Measurements from ENCODE around the gene FYN.
A peak's percentile ranks its signal among the peaks of the same experiment; 100 is the strongest.

The FYN gene

DNA sequence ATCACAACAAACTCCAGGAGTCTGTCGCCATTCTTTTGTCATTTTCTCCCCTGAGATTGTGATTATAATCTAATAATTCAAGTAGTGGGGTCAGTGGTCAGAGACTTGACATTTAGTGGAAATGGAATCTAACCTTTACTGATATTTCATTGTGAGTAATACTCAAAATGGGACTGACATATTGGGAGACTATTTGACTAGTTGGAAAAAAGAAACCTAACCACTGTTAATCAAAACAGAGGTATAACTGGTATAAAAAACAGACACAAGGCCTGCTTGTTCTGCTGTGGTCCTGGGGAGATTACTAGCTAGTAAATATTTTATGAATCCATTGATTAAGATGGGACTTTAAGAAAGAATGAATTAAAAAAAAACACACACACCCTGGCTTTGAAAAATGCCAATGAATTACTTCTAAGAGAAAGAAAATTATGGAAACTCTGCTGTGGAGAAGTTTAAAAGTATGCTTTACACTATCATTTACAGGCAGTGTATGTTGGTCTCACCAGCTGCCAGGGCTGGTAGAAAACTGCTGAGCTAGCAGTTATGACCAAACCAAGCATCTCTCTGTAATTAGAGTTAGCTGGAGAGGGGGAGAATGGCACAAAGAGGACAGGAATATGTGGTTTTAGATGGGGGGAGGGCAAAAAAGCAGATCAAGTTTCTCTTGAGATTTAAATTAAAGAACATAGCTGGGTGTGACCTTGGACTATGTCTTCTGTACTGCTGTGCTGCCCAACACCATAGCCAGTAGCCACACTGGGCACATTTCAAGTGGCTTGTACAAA lies 103.7 kb downstream of the FYN start:
- DNase-seq (ENCODE audit: low read depth in 2 of 2) = no peak

DNA sequence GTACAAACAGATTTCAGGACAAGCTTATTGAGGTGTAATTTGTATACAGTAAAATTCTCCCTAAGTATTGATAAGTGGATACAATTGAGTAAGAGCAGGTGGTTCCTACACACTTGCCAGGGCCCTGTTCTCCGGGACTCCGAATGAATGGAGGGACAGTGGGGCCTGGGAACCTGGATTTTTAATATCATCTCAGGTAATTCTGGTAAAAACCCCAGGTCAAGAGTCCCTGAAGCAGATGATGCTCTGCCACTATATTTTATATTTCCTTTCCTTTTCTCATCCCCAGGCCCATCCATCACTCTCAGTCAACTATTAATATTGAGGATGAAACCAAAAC lies 104.9 kb downstream of the FYN start:
- DNase-seq (ENCODE audit: low read depth in 2 of 2) = no peak

DNA sequence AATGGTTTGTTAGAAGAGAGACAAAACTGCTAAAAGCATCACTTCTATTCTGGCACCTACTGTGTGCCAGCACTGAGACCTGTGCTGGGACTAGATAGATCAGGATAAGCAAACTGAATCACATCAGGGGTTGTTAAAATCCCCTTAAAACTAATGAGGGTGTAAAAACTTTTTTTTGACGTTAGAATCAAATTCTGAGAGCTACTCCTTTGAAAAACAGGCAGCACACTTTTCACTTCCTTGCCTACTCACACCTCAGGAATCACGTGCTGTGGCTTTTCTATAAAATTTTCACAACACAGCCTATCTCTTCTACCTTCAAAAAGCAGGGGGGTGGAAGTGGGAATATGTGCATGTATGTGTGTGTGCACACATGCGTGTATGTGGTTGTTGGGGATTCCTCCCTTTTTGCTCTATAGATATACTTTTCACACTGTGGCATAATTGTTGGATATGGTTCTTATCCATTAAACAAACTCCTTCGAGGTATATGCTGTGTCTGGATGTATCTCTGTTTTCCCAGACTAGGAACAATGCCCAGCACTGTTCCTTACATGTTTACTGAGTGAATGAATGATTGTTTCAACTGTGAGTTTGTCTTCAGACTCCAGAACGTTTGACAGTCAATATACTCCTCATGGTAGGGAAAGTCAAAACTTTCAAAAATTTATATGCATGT lies 105.4 kb downstream of the FYN start:
- no peak for DNase-seq (ENCODE audit: low read depth in 2 of 2)

DNA sequence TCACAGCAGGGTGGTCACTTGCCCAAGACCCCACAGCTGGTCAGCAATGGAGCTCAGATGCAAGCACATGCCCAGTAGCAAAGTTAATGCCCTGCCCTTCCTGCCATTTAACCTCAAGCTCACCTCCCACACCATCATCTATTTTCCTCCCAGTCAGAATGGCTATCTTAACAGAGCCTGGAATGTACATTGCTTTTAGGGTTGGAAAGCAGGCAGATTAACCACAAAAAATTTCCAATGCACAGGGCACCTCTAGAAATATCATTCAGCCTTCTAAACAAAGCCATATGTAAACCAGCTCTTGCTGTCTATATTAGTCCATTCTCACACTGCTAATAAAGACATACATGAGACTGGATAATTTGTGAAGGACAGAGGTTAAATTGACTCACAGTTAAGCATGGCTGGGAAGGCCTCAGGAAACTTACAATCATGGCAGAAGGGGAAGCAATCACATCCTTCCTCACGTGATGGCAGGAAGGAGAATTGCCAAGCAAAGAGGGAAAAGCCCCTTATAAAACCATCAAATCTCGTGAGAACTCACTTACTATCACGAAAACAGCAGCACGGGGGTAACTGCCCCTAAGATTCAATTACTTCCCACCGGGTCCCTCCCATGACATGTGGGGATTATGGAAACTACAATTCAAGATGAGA lies 106.9 kb downstream of the FYN start:
- no peak for DNase-seq (ENCODE audit: low read depth in 2 of 2)

DNA sequence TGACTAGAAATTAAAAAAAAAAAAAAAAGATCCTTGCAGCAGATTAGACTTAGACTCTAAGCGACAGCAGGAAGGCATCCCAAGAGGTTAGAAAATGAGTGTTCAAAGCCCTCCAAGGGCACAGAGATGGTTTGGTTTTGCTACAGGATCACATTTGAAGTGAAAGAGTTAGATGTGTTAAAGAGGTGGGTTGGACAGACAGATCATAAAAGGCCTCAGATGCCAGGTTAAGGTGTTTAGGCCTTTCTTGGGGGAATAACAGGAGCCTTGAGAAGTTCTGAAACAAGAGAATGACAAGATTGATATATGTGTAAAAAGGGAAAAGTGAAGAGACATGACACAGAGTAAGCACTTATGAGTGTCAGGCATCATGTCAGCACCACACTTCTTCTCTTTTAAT lies 107.5 kb downstream of the FYN start:
- DNase-seq (ENCODE audit: low read depth in 2 of 2) = no peak

DNA sequence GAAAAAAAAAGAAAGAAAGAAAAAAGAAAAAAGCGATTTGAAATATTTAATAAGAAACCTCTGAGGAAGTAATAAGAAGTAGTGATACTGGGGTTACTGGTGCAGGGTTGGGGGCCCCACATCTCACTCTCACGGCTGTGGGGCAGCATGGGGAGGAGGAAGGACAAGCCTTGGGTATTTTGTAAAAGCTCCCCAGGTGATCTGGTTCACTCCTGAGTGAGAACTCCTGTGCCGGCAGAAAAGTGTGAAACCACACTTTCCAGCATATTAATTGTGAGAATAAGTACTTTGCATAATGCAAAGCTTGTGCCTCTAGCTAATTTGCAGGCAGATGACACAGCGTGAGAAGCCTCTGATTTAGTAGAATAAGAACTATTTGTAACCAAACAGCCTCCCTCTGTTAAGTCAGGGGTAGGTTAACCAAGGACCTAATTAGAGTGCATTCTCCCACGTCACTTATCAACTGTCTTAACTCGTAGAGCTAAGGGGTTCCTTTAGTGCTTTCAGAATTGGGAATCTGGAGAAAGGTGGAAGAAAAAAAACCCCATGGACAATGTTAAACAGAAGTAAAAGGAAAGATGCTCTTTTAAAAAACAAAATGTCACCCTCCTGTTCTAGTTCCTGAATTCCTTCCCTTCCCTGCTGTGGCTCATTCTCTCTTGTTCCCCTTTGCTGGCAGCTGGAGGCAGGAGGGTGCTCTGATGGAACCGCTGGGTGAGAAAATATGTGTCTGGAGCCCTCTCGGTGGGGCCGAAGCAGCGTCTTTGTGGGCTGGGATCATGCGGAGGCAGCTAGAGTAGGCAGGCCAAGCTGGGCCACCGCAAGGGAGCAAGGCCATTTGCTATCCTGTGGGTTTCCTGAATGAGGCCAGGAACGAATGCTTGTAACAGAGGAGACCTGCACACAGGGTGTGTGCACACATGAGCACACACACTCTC lies 108.7 kb downstream of the FYN start:
- DNase-seq (ENCODE audit: low read depth in 2 of 2) = peak in 1 of 2 donors; percentile 33

DNA sequence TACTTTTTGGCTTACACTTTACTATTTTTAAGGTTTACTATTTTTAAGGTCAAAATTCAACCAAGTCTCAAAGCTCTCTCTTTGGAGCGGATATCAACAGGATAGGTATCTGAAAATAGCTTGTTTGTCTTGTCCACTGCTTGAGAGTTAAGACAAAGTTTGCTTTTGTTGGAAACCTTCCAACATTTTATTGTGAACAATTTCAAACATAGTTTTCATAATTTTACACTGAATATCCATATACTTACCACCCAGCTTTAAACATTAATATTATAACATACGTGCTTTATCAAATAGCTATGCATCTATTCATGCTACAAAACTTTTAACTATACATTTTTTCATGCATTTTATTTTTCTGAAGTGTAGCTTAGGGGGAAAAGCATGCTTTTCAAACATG lies 109.9 kb downstream of the FYN start:
- no peak for DNase-seq (ENCODE audit: low read depth in 2 of 2)

DNA sequence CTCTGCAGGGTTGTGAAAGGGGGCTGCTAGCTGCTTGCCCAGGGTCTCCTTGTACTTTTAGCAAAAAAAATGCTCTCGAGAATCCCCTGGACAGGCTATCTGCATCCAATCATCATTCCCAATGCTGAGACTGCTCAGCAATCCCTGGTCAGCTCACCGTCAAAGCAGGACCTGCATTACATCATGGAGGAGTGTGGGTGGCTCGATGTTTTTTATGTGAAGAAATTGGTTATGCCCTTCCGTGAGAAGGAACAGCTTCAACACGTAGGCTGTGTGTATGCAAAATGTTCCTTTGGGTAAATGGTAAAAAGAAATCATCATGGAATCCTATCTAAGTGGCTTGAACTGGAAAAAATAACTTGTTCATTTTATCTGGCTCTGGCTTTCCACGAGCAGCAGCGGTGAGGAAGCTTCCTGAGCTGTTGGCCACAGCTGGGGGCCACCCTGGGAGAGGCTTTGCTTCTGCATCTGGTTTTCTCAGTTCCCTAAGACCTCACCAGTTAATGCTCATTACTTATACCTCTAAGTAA lies 111.4 kb downstream of the FYN start:
- no peak for DNase-seq (ENCODE audit: low read depth in 2 of 2)

DNA sequence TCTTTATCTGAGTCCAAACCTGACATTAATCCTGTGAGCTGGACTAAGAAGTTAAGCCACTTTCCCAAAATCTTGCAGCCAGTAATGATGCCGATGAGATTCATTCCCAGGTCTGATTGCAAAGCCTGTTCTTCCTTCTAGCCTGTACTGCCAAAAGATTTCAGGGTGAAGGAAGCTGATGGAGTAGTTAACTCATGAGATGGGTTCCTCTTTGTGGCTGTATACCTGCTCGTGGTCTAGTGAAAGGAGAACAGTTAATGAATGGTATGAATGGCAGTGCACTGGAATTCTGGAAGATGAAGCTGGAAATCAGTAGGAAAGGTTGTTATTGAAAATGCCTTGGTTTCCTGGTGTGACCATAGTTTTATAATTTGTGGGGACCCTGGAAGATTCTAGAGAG lies 112.0 kb downstream of the FYN start:
- no peak for DNase-seq (ENCODE audit: low read depth in 2 of 2)

DNA sequence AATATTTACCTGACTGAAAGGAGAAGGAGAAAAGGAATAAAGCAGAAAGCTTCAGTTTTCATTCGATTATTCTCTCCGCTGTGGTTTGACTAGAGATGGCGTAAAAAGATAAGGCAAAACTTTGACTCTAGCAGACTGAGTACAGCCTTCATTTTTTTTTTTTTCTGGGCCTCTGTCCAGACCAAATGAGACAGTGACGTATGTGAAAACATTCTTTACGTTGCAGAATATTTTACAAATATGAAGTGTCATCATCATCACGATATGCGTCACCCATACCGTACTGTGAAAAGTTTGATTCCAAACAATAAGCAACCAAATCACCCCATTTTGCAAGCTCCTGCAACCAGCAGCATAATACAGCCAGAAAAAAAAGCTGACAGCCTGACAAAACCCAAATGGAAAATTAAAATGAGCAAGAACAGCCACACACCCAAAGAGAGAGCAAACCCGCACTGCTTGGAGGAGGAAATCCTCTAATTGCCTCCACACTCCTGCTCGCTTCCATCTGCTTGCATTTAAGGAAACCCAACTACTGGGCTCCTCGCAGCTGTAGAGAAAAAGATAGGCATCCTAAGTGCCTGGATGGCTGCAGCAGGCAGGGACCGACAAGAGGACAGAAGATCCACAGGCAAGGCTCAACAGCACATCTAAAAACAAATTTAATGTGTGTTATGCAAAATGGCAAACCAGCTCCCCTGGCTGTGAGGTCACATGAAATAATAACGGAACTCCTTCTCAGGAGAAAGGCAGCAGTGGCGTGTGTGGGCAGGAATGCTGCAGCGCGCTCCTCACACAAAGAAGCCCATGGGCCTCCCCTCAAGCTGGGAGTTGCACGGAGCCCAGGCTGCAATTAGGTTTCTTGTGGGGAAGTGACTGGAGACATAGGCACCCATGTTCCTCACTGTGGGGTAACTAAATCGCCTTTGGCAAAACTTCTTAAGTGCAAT lies 113.1 kb downstream of the FYN start:
- no peak for DNase-seq (ENCODE audit: low read depth in 2 of 2)

DNA sequence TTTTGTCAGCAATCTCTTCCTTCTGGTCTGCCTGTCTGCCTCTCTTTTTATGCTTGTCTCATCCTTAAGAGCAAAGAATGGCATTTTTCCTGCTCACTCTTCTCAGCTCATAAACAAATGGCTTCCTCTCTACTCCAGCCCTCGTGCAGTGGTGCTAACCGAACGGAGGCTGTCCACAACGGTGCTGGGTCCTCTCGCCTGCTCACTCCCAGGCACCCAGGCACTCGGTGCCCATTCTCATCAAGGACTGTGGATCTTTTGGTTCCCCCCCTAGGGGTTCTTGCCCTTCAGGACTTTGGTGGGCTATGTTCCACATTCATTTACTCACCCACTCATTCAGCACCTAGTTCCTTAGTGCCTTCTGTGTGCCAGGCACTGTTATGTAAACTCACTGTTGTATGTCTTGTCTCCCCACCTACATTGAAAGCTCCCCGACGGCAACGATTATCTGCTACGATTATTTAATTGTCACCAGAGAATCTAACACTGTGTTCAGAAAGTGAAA lies 113.9 kb downstream of the FYN start:
- no peak for DNase-seq (ENCODE audit: low read depth in 2 of 2)

DNA sequence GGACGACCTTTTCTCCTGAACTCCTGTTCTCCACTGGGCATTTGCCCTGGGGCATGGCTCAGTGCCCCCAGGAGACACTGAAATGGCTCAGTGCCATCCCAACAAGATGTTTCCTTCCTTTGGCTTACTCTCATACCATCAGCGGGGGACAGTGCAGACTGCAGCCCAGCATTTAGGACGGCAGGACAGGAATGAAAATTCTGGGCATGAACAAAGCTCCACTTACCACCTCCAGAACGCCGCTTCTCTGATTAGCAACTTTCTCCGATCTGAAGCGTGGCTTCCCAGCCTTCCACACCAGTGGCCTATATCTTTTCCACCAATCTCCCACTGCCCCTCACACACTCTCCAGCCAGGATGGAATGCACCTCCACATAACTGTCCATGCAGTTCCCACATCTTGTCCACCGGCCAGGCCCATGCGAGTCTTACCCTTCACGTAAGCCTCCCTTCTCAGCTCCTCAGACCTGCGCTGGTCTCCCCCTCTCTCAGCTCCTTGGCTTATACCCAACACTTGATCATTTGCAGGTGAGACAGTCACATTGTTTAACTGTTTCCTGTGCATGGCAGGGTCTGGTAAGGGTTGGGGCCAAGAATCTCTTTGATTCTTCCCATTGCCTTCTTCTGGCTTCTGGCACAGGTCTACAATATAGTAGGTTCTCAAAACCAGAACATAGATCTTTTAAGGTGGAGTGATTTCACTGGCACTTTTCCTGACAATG lies 114.5 kb downstream of the FYN start:
- no peak for DNase-seq (ENCODE audit: low read depth in 2 of 2)

DNA sequence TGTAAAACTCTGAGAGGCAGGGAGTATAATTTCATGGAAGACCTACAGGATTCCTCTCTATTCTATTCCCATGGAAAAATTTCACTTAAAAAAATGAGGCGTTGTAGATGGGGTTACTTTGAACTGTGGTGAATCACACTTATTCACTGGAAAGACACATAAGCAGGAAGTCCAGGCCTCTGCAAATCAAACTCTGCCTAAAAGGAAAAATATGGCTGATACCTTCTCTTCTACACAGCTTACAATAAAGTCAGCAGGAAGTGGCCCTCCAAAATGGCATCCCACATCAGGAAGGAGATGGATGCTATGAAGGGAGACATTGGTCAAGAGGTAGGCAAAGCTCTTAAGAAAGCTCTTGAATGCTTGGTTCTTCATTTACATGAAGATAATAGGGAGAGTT lies 115.9 kb downstream of the FYN start:
- no peak for DNase-seq (ENCODE audit: low read depth in 2 of 2)

DNA sequence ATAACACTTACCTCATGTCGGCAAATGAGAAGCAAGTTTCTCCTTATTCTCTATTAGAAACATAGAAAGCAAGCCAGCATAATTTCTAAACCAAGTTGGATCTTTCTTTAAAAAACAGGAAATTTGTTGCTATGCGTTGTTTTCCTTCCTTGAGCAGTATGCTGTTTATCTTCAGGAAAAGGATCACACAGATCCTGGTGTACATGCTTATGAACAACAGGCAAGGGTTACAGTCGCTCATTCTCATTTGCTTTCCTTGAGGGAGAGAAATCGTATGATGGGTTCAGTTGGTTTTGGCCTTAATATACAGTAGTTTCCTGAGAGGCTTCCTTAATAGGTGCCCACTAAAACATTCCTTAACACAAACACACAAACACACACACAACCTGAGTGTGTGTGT lies 118.8 kb downstream of the FYN start:
- no peak for DNase-seq (ENCODE audit: low read depth in 2 of 2)

DNA sequence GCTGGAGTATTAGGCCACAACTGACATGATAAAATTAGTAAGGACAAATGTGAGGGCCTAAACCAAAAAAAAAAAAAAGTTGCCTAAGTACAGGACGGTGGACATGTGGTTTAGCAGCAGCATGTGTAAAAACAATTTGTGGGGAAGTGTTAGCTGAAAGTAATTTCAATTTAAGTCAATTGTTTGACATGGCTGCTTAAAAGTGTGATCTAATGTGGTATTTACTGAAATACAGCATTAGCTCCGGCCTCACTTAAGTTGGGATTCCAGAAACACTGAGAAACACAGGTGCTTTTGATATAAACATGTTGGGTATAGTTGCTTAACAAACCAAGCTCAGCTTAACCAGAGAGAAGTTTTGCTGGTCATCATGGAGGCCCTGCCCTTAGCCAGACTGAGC lies 119.7 kb downstream of the FYN start:
- no peak for DNase-seq (ENCODE audit: low read depth in 2 of 2)

DNA sequence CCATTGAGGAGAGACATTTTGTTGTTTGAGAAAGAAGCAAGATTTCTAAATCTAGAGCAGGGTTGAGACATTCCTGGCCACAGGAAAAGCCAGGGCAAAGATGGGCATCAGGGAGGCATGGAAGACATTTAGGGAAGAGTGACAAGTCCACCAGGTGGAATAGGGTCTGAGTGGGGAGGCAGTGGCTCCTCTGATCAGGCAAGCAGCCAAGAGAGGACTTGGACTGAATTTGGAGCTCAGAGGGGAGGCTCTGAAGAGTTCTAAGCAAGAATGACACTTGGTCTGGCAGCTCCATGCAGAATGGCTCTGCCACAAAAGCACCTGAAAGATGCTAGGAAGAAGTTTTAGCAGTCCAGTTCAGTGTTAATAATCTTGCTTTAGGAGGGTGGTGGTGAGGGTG lies 120.8 kb downstream of the FYN start:
- DNase-seq (ENCODE audit: low read depth in 2 of 2) = no peak

DNA sequence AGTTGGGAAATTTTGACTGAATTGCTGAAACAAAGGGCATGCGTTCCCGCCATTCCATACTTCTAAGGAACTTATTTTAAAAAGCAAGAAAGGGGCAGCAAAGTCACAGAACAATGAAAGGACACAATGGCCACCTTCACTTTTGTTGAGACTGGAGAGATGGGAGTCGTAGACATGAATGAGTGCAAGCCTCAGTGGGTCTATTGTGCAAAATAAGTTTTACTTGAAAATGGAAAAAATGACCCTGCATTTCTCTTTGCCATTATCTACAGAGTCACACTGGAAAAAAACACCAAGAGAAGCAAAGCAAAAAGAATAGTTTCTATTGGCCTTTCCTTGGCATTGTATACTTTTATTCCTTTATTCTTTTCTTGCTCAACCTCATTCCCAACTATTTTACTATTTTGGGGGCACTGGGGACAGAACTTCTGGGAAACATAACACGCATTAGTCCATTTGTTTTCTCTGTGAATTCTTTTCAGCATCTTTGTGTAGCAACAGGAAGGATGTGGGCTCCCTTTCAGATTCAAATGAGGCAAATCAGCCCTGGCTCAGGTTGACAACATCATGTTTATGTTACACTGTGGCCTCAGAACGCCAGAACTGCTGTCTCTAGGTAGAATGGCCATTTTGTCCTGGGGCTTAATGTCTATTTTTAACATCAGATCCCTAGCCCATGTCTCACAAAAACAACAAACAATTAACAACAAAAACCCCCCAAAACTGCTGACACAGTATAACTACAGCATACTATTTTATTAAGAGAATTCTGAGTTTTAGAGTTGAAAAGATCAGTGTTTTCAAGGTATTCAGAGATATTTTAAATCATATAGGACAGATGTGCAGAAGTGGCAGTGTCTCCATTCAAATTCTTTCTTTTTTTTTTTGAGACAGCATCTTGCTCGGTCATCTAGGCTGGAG lies 122.2 kb downstream of the FYN start:
- DNase-seq (ENCODE audit: low read depth in 2 of 2) = no peak

DNA sequence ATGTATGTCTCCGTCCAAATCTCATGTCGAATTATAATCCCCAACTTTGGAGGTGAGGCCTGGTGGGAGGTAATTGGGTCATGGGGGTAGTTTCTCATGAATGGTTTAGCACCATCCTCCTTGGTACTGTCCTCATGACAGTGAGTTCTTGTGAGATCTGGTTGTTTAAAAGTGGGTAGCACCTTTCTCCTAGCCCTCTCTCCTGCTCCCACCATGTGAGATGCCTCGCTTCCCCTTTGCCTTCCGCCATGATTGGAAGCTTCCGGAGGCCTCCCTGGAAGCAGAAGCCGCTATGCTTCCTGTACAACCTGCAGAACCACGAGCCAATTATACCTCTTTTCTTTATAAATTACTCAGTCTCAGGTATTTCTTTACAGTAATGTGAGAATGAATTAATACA lies 123.1 kb downstream of the FYN start:
- DNase-seq (ENCODE audit: low read depth in 2 of 2) = no peak

DNA sequence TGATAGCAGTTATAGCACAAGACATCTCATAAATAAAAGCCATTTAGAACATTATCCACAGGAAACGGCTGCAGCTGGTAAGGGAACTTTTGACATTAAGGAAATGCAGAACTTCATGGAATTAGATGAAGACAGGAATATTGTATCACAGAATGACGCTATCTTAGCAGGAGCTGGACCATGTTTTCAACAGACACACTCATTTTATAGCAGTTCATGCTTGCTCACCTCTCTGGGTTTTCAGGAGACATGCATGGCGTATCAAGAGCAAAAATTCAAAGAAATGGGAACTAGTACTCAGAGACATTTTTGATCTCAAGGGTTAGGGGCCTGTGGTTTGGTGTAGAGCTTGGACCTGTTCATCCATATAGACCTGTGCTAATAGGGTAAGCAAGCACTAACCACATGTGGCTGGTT lies 125.0 kb downstream of the FYN start:
- no peak for DNase-seq (ENCODE audit: low read depth in 2 of 2)

All from stimulated activated CD4-positive, alpha-beta T cell treated with anti-CD3 and anti-CD28 coated beads, Interleukin-1b, Interleukin-23, amount 100 ng/mL, for 1 hour (primary cell).